Mucosa of stomach (tissue), 1 donor: ENCODE results near the gene ARAP2.
"Not testable (repeated sequence)": the region's sequence is repeated elsewhere in the genome, so short reads cannot be mapped to it uniquely, and the experiment has no call there.

Source experiments
- H3K27me3 ChIP-seq: one replicate; pipeline ENCODE4 v1.7.0; 2013; ENCODE audit warnings: mild to moderate bottlenecking, low read length; ENCODE audit not compliant: control insufficient read depth, insufficient read depth
- H3K36me3 ChIP-seq: one replicate; pipeline ENCODE4 v1.7.0; 2013; ENCODE audit warnings: low read length; ENCODE audit not compliant: control insufficient read depth, insufficient read depth
- H3K4me1 ChIP-seq: one replicate; pipeline ENCODE4 v1.7.0; 2013; ENCODE audit warnings: mild to moderate bottlenecking, low read length; ENCODE audit not compliant: control insufficient read depth, insufficient read depth
- H3K4me3 ChIP-seq: one replicate; pipeline ENCODE4 v1.7.0; 2013; ENCODE audit warnings: low read length
- H3K9ac ChIP-seq: one replicate; pipeline ENCODE4 v1.7.0; 2013; ENCODE audit warnings: mild to moderate bottlenecking, low read length, moderate library complexity
- H3K9me3 ChIP-seq: one replicate; pipeline ENCODE4 v1.7.0; 2013; ENCODE audit warnings: mild to moderate bottlenecking, low read length, moderate library complexity; ENCODE audit not compliant: control insufficient read depth
- donor health status: Pancreatic carcinoma.

ARAP2 gene

GRCh38 chr4:36183232-36183631 is 61.1 kb downstream of the ARAP2 start:
- Histone ChIP-seq H3K9me3 (no peaks in the 10 kb centered on the region), H3K27me3 (no peaks in the 10 kb centered on the region), H3K9ac (no peak overlapping the region), H3K36me3 (no peaks in the 10 kb centered on the region), H3K4me3 (no peak overlapping the region), H3K4me1 (peaks cover 9% of the 10 kb centered on the region)

GRCh38 chr4:36182315-36182714 is 62.0 kb downstream of the ARAP2 start:
- not testable (repeated sequence) for H3K27me3 ChIP-seq, H3K36me3 ChIP-seq, H3K4me1 ChIP-seq

GRCh38 chr4:36180206-36180605 is 64.1 kb downstream of the ARAP2 start:
- no peaks in the 10 kb centered on the region for H3K27me3 ChIP-seq
- H3K9ac ChIP-seq: no peak overlapping the region
- no peaks in the 10 kb centered on the region for H3K36me3 ChIP-seq
- H3K4me3 ChIP-seq: no peak overlapping the region
- H3K9me3 ChIP-seq: no peaks in the 10 kb centered on the region
- peaks cover 9% of the 10 kb centered on the region for H3K4me1 ChIP-seq

More at GRCh38 chr4:36182315-36182714, 62.0 kb downstream of the ARAP2 start:
- H3K4me3 ChIP-seq, H3K9me3 ChIP-seq, H3K9ac ChIP-seq: not testable (repeated sequence)

- no peaks in the 10 kb centered on the region for H3K9me3 ChIP-seq
- peaks cover 9% of the 10 kb centered on the region for H3K4me1 ChIP-seq
- no peaks in the 10 kb centered on the region for H3K36me3 ChIP-seq
- H3K4me3 ChIP-seq: no peak overlapping the region
- no peak overlapping the region for H3K9ac ChIP-seq
- H3K27me3 ChIP-seq: no peaks in the 10 kb centered on the region
Observed at GRCh38 chr4:36178484-36178883, 65.8 kb downstream of the ARAP2 start.

GRCh38 chr4:36177946-36178345 is 66.4 kb downstream of the ARAP2 start:
- H3K27me3 ChIP-seq: no peaks in the 10 kb centered on the region
- peaks cover 9% of the 10 kb centered on the region for H3K4me1 ChIP-seq
- no peak overlapping the region for H3K4me3 ChIP-seq
- no peaks in the 10 kb centered on the region for H3K9me3 ChIP-seq
- no peaks in the 10 kb centered on the region for H3K36me3 ChIP-seq
- H3K9ac ChIP-seq: no peak overlapping the region

GRCh38 chr4:36174570-36174969 is 69.7 kb downstream of the ARAP2 start:
- Histone ChIP-seq H3K36me3 (no peaks in the 10 kb centered on the region), H3K9me3 (no peaks in the 10 kb centered on the region), H3K4me1 (no peaks in the 10 kb centered on the region), H3K4me3 (no peak overlapping the region), H3K9ac (no peak overlapping the region), H3K27me3 (no peaks in the 10 kb centered on the region)

GRCh38 chr4:36173905-36174304 is 70.4 kb downstream of the ARAP2 start:
- H3K9ac ChIP-seq: no peak overlapping the region
- H3K27me3 ChIP-seq: no peaks in the 10 kb centered on the region
- H3K36me3 ChIP-seq: no peaks in the 10 kb centered on the region
- no peak overlapping the region for H3K4me3 ChIP-seq
- H3K4me1 ChIP-seq: no peaks in the 10 kb centered on the region
- H3K9me3 ChIP-seq: no peaks in the 10 kb centered on the region

GRCh38 chr4:36172656-36173055 is 71.7 kb downstream of the ARAP2 start:
- Histone ChIP-seq H3K4me1 (no peaks in the 10 kb centered on the region), H3K9ac (no peak overlapping the region), H3K9me3 (no peaks in the 10 kb centered on the region), H3K36me3 (no peaks in the 10 kb centered on the region), H3K4me3 (no peak overlapping the region), H3K27me3 (no peaks in the 10 kb centered on the region)

- H3K27me3 ChIP-seq: no peaks in the 10 kb centered on the region
- H3K4me1 ChIP-seq: no peaks in the 10 kb centered on the region
- H3K9me3 ChIP-seq: no peaks in the 10 kb centered on the region
- H3K4me3 ChIP-seq: no peak overlapping the region
- H3K9ac ChIP-seq: no peak overlapping the region
- H3K36me3 ChIP-seq: no peaks in the 10 kb centered on the region
Observed at GRCh38 chr4:36168127-36168878, 76.0 kb downstream of the ARAP2 start.

- no peaks in the 10 kb centered on the region for H3K36me3 ChIP-seq
- H3K4me1 ChIP-seq: no peaks in the 10 kb centered on the region
- no peak overlapping the region for H3K4me3 ChIP-seq
- no peaks in the 10 kb centered on the region for H3K9me3 ChIP-seq
- no peak overlapping the region for H3K9ac ChIP-seq
- no peaks in the 10 kb centered on the region for H3K27me3 ChIP-seq
Observed at GRCh38 chr4:36165631-36166005, 78.7 kb downstream of the ARAP2 start.

- Histone ChIP-seq H3K4me1 (no peaks in the 10 kb centered on the region), H3K36me3 (no peaks in the 10 kb centered on the region), H3K4me3 (no peak overlapping the region), H3K27me3 (no peaks in the 10 kb centered on the region), H3K9me3 (no peaks in the 10 kb centered on the region), H3K9ac (no peak overlapping the region)
Observed at GRCh38 chr4:36164900-36165630, 79.2 kb downstream of the ARAP2 start.

GRCh38 chr4:36163198-36163597 is 81.1 kb downstream of the ARAP2 start:
- H3K36me3 ChIP-seq: no peaks in the 10 kb centered on the region
- no peaks in the 10 kb centered on the region for H3K4me1 ChIP-seq
- H3K9ac ChIP-seq: no peak overlapping the region
- no peaks in the 10 kb centered on the region for H3K9me3 ChIP-seq
- no peak overlapping the region for H3K4me3 ChIP-seq
- no peaks in the 10 kb centered on the region for H3K27me3 ChIP-seq
